DND-41 (cell line): Measurements from ENCODE around the gene EP400.

ENCODE experiments used
- ATAC-seq: fragments of 200-7000 bp; cut with Tn5 transposase; 3 replicates; pipeline ENCODE4 v1.9.1; 2021; ENCODE audit warnings: low read depth; ENCODE audit not compliant: insufficient read depth
- DNase-seq: peaks from one replicate; pipeline ENCODE4 v3.0.0-alpha.2; 2020
- H2AFZ ChIP-seq: 2 replicates; pipeline ENCODE4 v1.6.0; 2012; ENCODE audit warnings: low read depth, low read length
- H3K27ac ChIP-seq: 2 replicates; pipeline ENCODE4 v1.5.1; 2012; ENCODE audit warnings: low read length, inconsistent platforms
- H3K27me3 ChIP-seq: fragments of 200-600 bp; sonication (generic); 2 replicates; pipeline ENCODE4 v1.6.0; 2012; ENCODE audit warnings: low read length, mild to moderate bottlenecking, inconsistent platforms; ENCODE audit not compliant: insufficient read depth, poor library complexity
- H3K36me3 ChIP-seq: 2 replicates; pipeline ENCODE4 v1.5.1; 2012; ENCODE audit warnings: low read length, inconsistent platforms; ENCODE audit not compliant: insufficient read depth
- H3K4me1 ChIP-seq: 2 replicates; pipeline ENCODE4 v1.5.1; 2012; ENCODE audit warnings: mild to moderate bottlenecking, low read length; ENCODE audit not compliant: insufficient read depth
- H3K4me2 ChIP-seq: 2 replicates; pipeline ENCODE4 v1.6.0; 2012; ENCODE audit warnings: mild to moderate bottlenecking, moderate library complexity, low read length, inconsistent platforms; ENCODE audit not compliant: insufficient read depth
- H3K4me3 ChIP-seq, 2 experiments: fragments of 200-600 bp in 1 of 2; shearing (Covaris generic) in 1 of 2; 2 replicates each; pipeline ENCODE4 v1.5.1; 2012 to 2016; ENCODE audit warnings: inconsistent platforms in 2 of 2, low read length in 2 of 2, mild to moderate bottlenecking in 2 of 2, low read depth in 1 of 2, moderate library complexity in 1 of 2
- H3K79me2 ChIP-seq: 2 replicates; pipeline ENCODE4 v1.6.0; 2012; ENCODE audit warnings: low read length, inconsistent platforms; ENCODE audit not compliant: insufficient read depth
- H3K9ac ChIP-seq: 2 replicates; pipeline ENCODE4 v1.6.0; 2012; ENCODE audit warnings: low read depth, mild to moderate bottlenecking, inconsistent platforms, low read length, moderate library complexity
- H3K9me3 ChIP-seq: 2 replicates; pipeline ENCODE4 v1.5.1; 2012; ENCODE audit warnings: low read length, moderate library complexity, mild to moderate bottlenecking, inconsistent platforms; ENCODE audit not compliant: insufficient read depth, severe bottlenecking
- H4K20me1 ChIP-seq: 2 replicates; pipeline ENCODE4 v1.6.0; 2012; ENCODE audit warnings: low read length; ENCODE audit not compliant: insufficient read depth
- CTCF ChIP-seq: IDR thresholded peaks from 2 replicates; pipeline ENCODE4 v1.5.1; 2012; ENCODE audit warnings: borderline replicate concordance, low read length, moderate library complexity, mild to moderate bottlenecking; ENCODE audit not compliant: poor library complexity, severe bottlenecking; ENCODE audit errors: extremely low read depth
- EZH2 ChIP-seq: IDR thresholded peaks from 3 replicates; pipeline ENCODE4 v1.6.1; 2012; ENCODE audit warnings: borderline replicate concordance, low read depth, mild to moderate bottlenecking, moderate library complexity, low read length, inconsistent platforms; ENCODE audit not compliant: severe bottlenecking

Gene EP400

GRCh38 chr12:132054983-132055382, 105.2 kb downstream of the EP400 start:
- Histone ChIP-seq H3K4me2 (no peak overlapping the region), H3K36me3 (peaks cover 94% of the 10 kb centered on the region), H3K9me3 (no peaks in the 10 kb centered on the region), H2AFZ (no peak overlapping the region), H3K79me2 (no peaks in the 10 kb centered on the region), H3K27me3 (no peaks in the 10 kb centered on the region), H3K9ac (no peak overlapping the region), H3K4me1 (no peaks in the 10 kb centered on the region), H4K20me1 (0 out of 2 replicates have a peak, but pooled peaks cover 2% of the 10 kb centered on the region), H3K27ac (no peak overlapping the region), H3K4me3 (no peak overlapping the region)
- ATAC-seq, result no peak
- TF ChIP-seq EZH2 (no peak), CTCF (no peak)
- no peak for DNase-seq

- no peaks in the 10 kb centered on the region for H3K4me1 ChIP-seq
- no peaks in the 10 kb centered on the region for H3K79me2 ChIP-seq
- peaks cover 92% of the 10 kb centered on the region for H3K36me3 ChIP-seq
- no peak for TF ChIP-seq EZH2
- no peak for TF ChIP-seq CTCF
- no peak overlapping the region for H3K4me2 ChIP-seq
- H2AFZ ChIP-seq, result no peak overlapping the region
- no peak for ATAC-seq
- no peaks in the 10 kb centered on the region for H3K9me3 ChIP-seq
- H3K4me3 ChIP-seq, result no peak overlapping the region
- no peak overlapping the region for H3K9ac ChIP-seq
- no peak overlapping the region for H3K27ac ChIP-seq
- H3K27me3 ChIP-seq, result no peaks in the 10 kb centered on the region
- DNase-seq, result no peak
- H4K20me1 ChIP-seq, result no peaks in the 10 kb centered on the region
Measured at GRCh38 chr12:132055535-132056096, 105.9 kb downstream of the EP400 start.

GRCh38 chr12:132056320-132056719, 106.6 kb downstream of the EP400 start:
- Histone ChIP-seq H3K4me1 (peaks cover 5% of the 10 kb centered on the region; the same call in 1 of the 2 replicates), H3K27ac (no peak overlapping the region), H3K79me2 (no peaks in the 10 kb centered on the region), H3K36me3 (peaks cover 92% of the 10 kb centered on the region), H3K9me3 (no peaks in the 10 kb centered on the region), H3K9ac (no peak overlapping the region), H2AFZ (no peak overlapping the region), H4K20me1 (no peaks in the 10 kb centered on the region), H3K27me3 (no peaks in the 10 kb centered on the region), H3K4me3 (no peak overlapping the region), H3K4me2 (no peak overlapping the region)
- TF ChIP-seq EZH2, result no peak
- TF ChIP-seq CTCF, result no peak
- ATAC-seq (no peak), DNase-seq (no peak)

GRCh38 chr12:132056951-132057350, 107.2 kb downstream of the EP400 start:
- Histone ChIP-seq H3K4me2 (no peak overlapping the region), H3K36me3 (peaks cover 92% of the 10 kb centered on the region), H3K27me3 (no peaks in the 10 kb centered on the region), H3K4me3 (no peak overlapping the region), H3K79me2 (no peaks in the 10 kb centered on the region), H3K27ac (no peak overlapping the region), H4K20me1 (no peaks in the 10 kb centered on the region), H3K9ac (no peak overlapping the region), H3K9me3 (no peaks in the 10 kb centered on the region), H2AFZ (no peak overlapping the region), H3K4me1 (peaks cover 10% of the 10 kb centered on the region)
- TF ChIP-seq EZH2 (no peak), CTCF (no peak)
- DNase-seq (no peak), ATAC-seq (no peak)
